NOMO-1 treated with dmso at 0.1 percent for 144 hours (cell line): ENCODE measurements around the gene CFAP100.

ENCODE experiments used
- DNase-seq: peaks from one replicate; lab custom pipeline; 2025; ENCODE audit not compliant: unreplicated experiment; lab: John Stamatoyannopoulos, UW

CFAP100 gene

GRCh38 chr3:126373682-126374601 lies 20.8 kb upstream of the CFAP100 start:
- no peak for DNase-seq

GRCh38 chr3:126375835-126376331 lies 18.8 kb upstream of the CFAP100 start:
- DNase-seq, result no peak

DNA sequence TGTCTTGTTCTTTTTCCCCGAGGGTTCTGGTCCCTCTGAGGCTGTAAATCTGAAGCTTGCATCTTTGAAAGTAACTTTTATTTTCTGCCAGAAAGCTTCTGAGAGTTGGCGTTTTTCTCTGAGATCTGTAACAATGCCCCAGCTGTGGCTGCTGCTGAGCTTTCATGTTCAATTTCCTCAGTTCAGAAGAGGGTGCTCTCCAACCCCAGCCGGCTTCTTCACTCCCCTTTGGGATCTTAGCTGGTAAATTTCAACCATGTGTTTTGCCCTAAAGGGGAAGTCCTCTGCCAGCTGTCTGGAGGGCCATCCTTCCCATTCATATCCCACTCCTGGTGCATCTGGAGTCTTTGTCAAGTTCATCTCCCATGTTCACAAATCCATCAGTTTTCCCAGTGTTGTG lies 18.3 kb upstream of the CFAP100 start:
- DNase-seq, result no peak

DNA sequence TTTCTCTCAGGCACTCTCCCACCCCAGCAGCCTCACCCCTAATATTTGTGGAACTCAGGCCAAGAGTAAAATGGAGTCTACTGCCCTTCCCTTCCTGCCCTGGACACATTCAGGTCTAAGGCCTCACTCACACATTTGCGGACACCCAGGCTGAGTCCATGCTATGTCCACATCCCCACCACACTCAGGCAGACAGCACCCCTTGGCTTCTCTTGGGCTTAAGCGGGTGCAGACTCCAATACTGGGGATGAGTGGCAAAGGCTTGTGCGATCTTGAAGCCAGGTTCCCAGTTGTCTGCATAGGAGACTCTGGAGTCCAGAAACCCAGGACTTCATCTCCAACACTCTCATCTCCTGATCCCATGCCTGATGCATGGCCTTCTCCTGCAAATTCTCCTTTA lies 17.5 kb upstream of the CFAP100 start:
- no peak for DNase-seq

- DNase-seq, result no peak
Measured at GRCh38 chr3:126378341-126378751, 16.4 kb upstream of the CFAP100 start.

- DNase-seq, result no peak
Measured at GRCh38 chr3:126380011-126380768, 14.5 kb upstream of the CFAP100 start.

- DNase-seq, result no peak
Measured at GRCh38 chr3:126381966-126382365, 12.7 kb upstream of the CFAP100 start.

GRCh38 chr3:126389112-126389793 lies 5.5 kb upstream of the CFAP100 start:
- DNase-seq, result peak; percentile 78

DNA sequence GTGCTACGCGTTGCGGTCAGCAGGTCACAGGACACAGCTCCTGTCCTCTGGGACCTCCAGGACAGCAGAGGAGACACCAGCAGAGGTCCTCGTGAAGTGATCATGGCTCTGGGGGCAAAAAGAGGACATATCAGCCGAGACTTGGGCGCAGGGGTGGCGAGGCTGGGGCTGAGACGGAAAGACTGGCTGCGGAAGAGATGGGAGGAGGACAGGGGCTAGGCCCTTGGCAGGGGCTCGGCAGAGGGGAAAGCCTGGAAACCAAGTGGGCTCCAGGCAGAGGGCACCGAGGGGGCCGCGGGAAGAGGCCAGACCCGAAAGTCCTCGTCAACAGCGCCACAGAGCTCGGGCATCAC lies 4.9 kb upstream of the CFAP100 start:
- DNase-seq, result no peak

- DNase-seq, result no peak
Measured at GRCh38 chr3:126390201-126390600, 4.5 kb upstream of the CFAP100 start.

DNA sequence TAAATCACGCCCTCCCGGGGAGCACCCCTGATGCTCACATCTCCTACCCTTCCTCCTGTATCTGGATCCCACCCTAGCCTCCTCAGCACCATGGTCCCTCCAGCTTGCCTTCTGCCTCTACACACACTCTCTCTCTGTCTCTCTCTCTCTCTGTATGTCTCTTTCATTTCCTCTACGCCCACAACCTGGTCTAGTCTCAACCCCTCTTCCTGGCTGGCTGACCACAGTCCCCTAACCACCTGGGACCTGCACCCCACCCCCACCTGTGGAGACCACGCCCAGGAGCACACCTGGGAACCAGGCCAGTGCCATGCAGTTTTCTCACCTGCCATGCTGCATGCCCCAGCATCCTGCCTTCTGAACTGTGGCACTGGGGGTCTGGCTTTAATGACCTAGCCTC lies 4.0 kb upstream of the CFAP100 start:
- DNase-seq, result no peak

DNA sequence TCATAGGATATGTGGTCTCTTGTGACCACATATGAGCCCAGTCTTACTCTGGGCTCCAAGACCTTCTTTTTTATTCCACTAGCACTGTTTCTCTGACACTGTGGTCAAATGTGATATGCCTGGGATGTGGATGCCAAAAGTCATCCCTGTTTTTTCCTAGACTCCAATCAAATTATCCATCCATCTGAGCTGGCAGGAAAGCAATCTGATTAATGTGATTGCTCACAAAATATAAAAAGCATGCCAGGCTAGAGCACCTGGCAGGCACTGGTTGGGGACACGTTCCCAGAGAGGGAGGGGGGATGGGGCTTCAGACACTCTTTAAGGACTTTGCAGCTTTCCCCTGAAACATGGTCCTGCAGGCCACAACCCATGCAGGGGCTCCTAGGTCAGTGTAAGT lies 3.1 kb upstream of the CFAP100 start:
- DNase-seq, result no peak

GRCh38 chr3:126392246-126392645 lies 2.5 kb upstream of the CFAP100 start:
- no peak for DNase-seq

GRCh38 chr3:126393563-126393962 lies 1.1 kb upstream of the CFAP100 start:
- no peak for DNase-seq

DNA sequence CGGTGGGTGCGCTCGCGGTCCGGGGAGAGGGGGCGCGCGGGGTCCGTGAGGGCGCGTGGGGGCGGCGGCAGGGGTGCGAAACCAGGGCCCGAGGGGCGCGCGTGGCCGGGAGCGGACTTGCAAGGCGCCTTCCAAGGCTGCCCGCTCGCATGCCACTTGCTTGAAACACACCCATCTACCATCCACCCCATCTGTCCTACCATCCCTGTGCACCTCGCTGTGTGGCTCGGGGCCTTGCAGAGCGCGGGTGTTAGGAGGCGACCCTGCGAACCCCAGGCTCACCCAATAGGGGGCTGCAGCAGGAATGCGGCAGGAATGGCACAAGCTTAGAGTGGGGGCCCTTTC lies 240 bp downstream of the CFAP100 start:
- no peak for DNase-seq

GRCh38 chr3:126395846-126396513 lies 1.3 kb downstream of the CFAP100 start:
- no peak for DNase-seq

DNA sequence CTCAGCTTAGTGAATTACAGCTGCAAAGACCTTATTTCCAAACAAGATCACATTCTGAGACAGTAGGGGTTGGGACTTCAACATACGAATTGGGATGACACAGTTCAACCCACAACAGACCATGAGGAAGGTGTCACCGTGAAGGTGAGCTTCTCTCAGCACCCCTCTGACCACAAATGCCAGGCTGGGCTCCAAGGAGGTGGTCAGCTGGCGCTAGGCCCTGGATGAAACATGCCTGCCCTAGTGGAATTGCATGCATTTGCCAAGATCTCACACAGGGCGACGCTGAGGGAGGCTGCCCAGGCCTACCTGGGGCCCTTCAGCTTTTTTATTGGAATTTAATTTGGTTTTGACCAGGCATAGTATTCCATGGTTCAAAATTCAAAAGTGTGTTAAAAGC lies 1.8 kb downstream of the CFAP100 start:
- DNase-seq, result no peak

GRCh38 chr3:126397610-126398422 lies 3.1 kb downstream of the CFAP100 start:
- DNase-seq, result no peak

DNA sequence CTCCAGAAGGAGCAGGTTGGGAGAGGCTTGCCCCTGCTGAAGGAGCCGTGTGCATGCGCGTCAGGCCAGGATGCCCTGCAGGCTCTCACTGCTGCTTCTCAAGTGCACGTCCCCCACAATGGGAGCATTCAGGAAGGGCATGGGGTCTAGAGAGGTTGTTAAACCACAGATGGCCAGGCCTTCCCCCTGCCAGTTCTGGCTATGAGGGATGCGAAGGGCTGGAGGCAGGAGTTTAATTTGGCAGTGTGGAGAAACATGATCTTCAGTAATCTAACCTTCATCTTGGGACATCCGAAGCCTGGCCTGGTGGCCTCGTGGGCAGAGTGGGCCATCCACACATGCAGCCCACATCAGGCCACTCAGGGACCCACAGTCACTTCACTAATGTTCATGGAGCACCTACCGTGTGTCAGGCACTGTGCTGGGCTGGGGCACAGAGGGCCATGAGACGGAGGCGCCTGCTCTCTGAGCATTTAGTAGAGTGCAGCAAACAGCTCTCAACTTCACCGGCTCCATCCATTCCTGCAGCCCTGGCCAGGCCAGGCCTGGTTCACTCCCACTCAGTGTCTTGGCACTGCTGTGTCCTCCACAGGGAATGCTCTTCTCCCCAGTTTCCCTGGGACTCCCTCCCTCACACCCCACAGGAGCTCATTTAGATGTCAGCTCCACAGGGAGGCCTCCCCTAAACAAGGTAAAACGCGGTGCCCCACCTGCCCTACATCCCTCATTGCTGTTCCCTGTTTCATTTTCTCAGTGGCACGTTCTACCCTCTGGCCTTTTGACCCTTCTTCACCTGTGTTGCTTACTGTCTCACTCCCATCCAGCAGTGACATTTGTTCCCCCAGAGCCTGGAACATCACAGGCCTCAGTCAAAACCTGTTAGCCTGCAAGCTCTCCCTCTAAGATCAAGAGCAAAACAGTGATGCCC lies 4.0 kb downstream of the CFAP100 start:
- DNase-seq, result no peak
